GM12892 (cell line): ENCODE results near the gene NELFE.
A peak's percentile ranks its signal among the peaks of the same experiment; 100 is the strongest.
"Not testable (repeated sequence)": the region's sequence is repeated elsewhere in the genome, so short reads cannot be mapped to it uniquely, and the experiment has no call there.

ENCODE experiments used
- DNase-seq: peaks from one replicate; pipeline ENCODE4 v3.0.0; 2011; ENCODE audit not compliant: insufficient read length
- FAIRE-seq: peaks from 2 replicates; lab custom pipeline; 2011; peaks lifted over from hg19 to GRCh38; lab: Jason Lieb, UNC
- POLR2A ChIP-seq: IDR thresholded peaks from 2 replicates; pipeline ENCODE4 v1.6.1; 2011; ENCODE audit warnings: low read depth, low read length, control low read depth
- POLR2AphosphoS5 ChIP-seq: IDR thresholded peaks from 2 replicates; pipeline ENCODE4 v1.6.1; 2011; ENCODE audit warnings: low read depth, low read length, control low read depth
- TAF1 ChIP-seq: IDR thresholded peaks from 2 replicates; pipeline ENCODE4 v1.6.1; 2011; ENCODE audit warnings: low read depth, mild to moderate bottlenecking, control low read depth, low read length, borderline replicate concordance

The NELFE gene

DNA sequence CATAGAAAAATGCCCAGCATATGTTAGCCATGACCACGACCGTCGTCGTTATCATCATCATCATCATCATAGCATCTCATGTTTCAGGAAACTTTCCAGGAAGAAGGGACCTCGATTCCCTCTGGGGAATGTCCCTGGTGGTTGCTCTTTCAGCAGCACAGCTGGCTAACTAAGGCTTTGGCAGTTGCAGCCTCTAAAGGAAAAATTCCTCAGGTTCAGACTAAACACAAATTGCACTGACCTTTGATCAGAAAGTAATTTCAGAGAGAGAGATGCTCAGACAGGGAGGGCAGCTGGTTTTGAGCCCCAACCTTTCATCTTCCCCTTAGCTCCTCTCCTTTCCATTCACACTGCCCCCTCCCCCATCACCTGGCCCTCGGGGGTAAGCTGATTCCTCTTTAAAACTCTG is 18.5 kb downstream of the NELFE start:
- TF ChIP-seq POLR2A (no peak), POLR2AphosphoS5 (no peak), TAF1 (no peak)
- no peak for FAIRE-seq
- DNase-seq: no peak

DNA sequence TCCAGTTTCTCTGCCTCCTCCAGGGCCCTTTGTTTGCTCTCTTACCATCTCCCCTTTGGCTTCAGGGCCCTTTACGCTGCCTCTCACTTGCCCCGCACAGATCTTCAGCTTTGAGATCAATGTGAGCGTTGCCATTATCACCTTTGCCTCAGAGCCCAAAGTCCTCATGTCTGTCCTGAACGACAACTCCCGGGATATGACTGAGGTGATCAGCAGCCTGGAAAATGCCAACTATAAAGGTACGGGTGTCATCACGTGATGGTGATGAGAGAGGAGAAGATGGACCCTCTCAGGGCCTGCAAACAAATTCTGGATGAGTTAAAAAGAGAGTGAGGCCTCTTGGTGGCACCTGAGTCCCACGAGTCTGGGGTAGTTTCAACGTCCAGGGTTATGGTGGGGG is 22.9 kb downstream of the NELFE start:
- DNase-seq: no peak
- no peak for FAIRE-seq
- no peak for TF ChIP-seq POLR2A
- TF ChIP-seq POLR2AphosphoS5: no peak
- no peak for TF ChIP-seq TAF1

DNA sequence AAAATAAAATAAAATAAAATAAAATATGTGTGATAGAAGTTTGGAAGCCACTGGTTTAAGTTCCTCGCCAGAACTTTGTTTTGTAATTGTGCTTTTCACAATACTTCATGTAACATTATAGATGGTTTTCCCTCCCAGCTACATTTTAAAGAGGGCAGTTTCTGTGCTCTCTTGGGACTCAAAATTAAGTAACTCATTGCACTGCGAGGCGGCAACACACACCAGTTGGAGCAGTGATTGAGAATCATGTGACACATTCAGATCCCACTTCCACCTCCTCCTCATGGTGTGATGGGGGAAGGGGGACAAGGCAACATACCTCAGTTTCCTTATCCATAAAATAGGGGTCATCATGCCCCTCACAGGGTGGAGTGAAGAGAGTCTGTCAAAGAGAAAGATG is 23.8 kb downstream of the NELFE start:
- FAIRE-seq: no peak
- no peak for TF ChIP-seq POLR2AphosphoS5
- no peak for TF ChIP-seq TAF1
- TF ChIP-seq POLR2A: no peak
- no peak for DNase-seq

DNA sequence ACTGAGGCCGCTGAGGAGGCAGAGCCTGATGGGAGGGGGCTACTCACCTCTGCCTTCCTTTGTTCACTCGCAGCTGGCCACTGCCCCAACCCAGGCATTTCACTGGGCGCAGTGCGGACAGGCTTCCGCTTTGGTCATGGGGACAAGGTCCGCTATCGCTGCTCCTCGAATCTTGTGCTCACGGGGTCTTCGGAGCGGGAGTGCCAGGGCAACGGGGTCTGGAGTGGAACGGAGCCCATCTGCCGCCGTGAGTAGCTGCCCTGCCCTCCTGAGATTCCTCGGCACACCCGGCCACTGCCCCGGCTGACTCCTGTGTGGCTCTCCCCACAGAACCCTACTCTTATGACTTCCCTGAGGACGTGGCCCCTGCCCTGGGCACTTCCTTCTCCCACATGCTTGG is 25.2 kb downstream of the NELFE start:
- FAIRE-seq: no peak
- DNase-seq: no peak
- TF ChIP-seq POLR2AphosphoS5 (no peak), TAF1 (no peak), POLR2A (no peak)

DNA sequence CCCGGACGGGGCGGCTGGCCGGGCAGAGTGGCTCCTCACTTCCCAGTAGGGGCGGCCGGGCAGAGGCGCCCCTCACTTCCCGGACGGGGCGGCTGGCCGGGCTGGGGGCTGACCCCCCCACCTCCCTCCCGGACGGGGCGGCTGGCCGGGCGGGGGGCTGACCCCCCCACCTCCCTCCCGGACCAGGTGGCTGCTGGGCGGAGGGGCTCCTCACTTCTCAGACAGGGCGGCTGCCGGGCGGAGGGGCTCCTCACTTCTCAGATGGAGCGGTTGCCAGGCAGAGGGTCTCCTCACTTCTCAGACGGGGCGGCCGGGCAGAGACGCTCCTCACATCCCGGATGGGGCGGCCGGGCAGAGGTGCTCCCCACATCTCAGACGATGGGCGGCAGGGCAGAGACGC is 26.6 kb downstream of the NELFE start:
- not testable (repeated sequence) for FAIRE-seq

DNA sequence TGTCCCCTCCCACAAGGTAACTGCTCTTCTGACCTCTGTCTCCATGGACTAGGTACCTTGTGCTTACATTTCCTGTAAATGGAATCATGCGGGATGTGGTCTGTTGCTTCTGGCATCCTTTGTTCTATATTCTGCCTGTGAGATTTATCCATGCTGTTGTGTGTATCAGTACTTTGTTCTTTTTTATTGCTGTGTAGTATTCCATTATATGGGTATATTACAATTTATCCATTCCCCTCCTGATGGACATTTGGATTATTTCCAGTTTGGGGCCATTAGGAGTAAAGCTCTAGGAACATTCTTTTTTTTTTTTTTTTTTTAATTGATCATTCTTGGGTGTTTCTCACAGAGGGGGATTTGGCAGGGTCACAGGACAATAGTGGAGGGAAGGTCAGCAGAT is 27.8 kb downstream of the NELFE start:
- FAIRE-seq (no peak), DNase-seq (no peak)
- no peak for TF ChIP-seq POLR2AphosphoS5
- no peak for TF ChIP-seq POLR2A
- TF ChIP-seq TAF1: no peak

More for the DNA sequence above, 26.6 kb downstream of the NELFE start:
- DNase-seq: not testable (repeated sequence)

DNA sequence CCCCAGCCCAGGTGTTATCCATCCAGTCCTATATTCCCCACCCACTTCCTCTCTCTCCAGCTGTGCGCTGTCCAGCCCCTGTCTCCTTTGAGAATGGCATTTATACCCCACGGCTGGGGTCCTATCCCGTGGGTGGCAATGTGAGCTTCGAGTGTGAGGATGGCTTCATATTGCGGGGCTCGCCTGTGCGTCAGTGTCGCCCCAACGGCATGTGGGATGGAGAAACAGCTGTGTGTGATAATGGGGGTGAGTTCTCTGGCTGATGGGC is 30.2 kb downstream of the NELFE start:
- DNase-seq: no peak
- TF ChIP-seq TAF1 (no peak), POLR2A (no peak), POLR2AphosphoS5 (no peak)
- FAIRE-seq: no peak

DNA sequence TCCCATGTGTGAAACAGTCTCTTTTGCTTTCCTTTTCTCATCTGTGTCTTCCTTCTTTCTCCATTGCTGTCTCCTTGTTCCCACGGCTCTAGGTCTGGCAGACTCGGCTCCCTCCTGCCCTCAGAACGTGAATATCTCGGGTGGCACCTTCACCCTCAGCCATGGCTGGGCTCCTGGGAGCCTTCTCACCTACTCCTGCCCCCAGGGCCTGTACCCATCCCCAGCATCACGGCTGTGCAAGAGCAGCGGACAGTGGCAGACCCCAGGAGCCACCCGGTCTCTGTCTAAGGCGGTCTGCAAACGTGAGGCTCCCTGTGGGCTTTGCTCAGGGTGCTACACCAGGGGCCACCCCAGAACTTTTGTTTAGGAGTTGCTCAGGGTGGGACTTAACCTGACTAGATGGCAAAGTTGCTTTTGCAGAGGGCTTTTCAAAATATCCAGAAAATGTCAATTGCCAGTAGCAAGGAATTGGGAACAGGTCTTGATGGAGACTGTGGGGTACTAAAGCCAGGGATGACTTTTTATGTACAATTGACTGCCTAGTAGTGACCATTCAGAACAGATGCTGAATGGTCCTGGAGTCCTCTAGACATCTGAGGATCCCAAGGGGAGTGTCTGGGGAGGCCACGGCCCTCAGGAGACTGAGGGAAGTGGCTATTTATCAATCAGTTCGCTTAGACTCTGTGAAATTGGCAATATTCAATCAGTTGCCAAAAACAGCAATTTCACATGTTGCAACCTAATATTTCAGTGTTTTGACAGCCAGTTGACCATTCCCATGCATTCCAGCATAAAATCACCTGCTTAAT is 30.7 kb downstream of the NELFE start:
- DNase-seq: no peak
- no peak for FAIRE-seq

DNA sequence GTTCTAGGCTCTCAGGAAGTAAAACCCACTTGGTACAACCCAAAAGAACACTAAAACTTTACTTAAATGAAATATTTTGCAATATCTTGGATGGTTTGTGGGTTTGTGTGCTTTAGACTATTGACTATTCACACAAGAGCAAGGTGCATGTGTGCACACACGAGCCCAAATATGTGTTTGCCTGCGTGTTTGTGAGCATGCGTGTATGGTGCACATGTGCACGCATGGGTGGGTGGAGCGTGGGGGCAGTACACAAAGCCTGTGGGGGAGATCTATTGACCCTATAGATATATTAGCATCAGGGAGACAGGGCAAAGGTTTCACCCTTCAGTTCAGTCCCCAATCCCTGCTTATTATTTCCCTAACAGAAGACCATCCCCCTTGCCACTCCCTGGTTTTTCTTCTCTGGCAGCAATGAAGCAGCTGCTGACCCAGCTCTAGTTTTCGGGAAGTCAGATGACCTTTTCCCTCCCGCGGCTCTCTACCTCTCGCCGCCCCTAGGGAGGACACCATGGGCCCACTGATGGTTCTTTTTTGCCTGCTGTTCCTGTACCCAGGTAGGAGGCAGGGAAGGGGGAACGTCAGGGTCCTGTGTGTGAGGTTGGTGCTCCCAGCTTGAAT is 31.4 kb downstream of the NELFE start, which contains the start of gene C2:
Gene C2 (plus strand): TSS at position 476 of the 621 bp plus-strand sequence. CDS start 36 bp downstream, at position 512.
- TF ChIP-seq POLR2A (no peak), POLR2AphosphoS5 (no peak), TAF1 (no peak)
- no peak for FAIRE-seq
- DNase-seq: no peak

More for the DNA sequence above, 30.7 kb downstream of the NELFE start:
- TF ChIP-seq POLR2A (no peak), POLR2AphosphoS5 (no peak), TAF1 (no peak)

DNA sequence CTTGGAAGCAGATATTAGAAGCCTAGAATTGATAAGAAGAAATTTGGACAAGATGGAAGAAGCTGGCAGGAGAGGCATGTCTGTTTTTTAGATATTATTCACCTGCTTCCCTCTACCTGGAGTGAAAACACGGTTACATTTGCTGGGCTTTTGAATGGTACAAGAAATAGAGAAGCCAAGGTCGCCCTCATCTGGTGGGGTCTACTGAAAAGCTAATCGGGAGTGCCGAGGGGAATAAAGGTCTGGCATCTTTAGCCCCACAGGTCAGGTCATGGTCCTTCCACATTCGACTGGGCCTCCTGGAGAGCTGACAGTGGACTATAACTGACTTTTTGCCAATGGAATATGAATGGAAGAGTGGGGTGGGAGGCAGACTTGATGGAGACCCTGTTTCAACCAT is 35.8 kb downstream of the NELFE start:
- FAIRE-seq (peak; percentile 58), DNase-seq (no peak)
- TF ChIP-seq POLR2A (no peak), POLR2AphosphoS5 (no peak), TAF1 (no peak)

DNA sequence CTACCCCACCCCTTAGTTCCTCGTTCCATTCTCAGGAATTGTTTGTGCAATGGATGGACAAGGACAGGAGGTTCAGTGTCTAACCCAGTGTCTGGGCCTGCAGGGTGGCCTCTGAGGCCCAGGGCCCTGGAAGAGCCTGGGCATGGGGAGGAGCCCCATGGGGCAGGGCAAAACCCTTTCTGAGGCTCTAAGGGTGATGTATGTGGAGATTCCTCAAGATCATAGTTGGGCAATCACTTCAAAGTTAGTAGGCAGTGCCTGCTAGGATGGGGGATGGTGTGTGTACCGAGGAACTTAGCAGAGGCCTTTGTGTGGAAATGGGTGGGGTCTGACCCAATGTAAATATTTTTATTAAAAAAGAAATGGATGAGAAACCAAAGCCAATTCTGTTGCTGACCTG is 38.0 kb downstream of the NELFE start:
- no peak for TF ChIP-seq POLR2A
- no peak for TF ChIP-seq TAF1
- TF ChIP-seq POLR2AphosphoS5: no peak
- DNase-seq (no peak), FAIRE-seq (no peak)

DNA sequence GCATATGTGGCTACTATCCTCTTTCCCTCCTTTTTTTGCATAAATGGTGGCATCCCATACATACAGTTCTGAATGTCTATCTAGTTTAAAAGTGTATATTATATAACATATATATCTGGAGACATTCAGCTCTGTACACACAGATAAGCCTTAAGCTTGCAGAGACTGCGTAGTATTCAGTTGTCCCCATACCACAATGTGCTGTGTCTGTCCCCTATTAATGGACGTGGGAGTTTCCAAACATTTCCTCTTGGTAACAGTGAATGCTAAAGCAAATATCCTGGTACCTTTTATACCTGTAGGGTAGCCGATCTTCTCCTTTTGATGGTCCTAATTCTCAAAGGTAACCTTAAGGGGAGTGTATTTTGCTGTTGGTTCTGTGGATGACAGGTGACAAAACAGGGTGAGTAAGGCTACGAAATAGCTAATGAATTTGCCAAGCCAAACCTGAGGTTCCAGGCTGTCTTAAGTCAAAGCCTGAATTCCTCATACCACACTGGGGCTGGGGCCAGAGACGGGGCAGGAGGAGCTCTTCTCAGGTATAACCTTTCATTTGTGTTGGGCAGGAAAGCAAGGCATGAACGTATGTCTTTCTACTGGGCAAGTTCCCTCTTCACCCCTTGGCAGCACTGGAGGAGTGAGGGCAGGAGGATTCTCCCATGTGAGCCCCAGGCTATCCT is 39.0 kb downstream of the NELFE start:
- FAIRE-seq (no peak), DNase-seq (no peak)
- TF ChIP-seq POLR2AphosphoS5: no peak
- TF ChIP-seq TAF1: no peak
- TF ChIP-seq POLR2A: no peak

DNA sequence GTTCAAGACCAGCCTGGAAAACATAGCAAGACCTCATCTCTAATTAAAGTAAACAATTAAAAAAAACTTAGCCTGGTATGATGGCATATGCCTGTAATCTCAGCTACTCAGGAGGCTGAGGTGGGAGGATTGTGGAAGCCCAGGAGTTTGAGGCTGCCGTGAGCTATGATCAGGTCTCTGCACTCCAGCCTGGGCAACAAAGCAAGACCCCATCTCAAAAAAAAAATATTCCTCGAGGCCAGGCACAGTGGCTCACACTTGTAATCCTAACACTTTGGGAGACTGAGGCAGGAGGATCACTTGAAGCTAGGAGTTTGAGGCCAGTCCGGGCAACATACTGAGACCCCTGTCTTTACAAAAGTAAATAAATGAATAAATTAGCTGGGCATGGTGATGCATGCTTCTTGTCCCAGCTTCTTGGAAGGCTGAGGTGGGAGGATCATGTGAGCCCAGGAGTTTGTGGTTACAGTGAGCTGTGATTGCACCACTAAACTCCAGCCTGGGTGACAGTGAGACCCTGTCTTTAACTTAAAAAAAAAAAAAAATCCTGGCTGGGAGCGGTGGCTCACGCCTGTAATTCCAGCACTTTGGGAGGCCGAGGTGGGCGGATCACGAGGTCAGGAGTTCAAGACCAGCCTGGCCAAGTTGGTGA is 40.6 kb downstream of the NELFE start:
- TF ChIP-seq POLR2AphosphoS5 (no peak), POLR2A (no peak), TAF1 (no peak)
- FAIRE-seq: no peak
- no peak for DNase-seq
